ENCODE results near the gene POLR2J3.
"Not testable (repeated sequence)": the region's sequence is repeated elsewhere in the genome, so short reads cannot be mapped to it uniquely, and the experiment has no call there.

- not testable (repeated sequence) for TF ChIP-seq USF1 (CRISPR knock-in tag; IDR thresholded peaks at IDR 0.05); CTCF (IDR thresholded peaks at IDR 0.05); NFATC4 (CRISPR knock-in tag; IDR thresholded peaks at IDR 0.05); MAX (CRISPR knock-in tag; IDR thresholded peaks at IDR 0.05); FOXP4 (CRISPR knock-in tag; IDR thresholded peaks at IDR 0.05); ATF6 (CRISPR knock-in tag; IDR thresholded peaks at IDR 0.05); ESRRA (CRISPR knock-in tag; IDR thresholded peaks at IDR 0.05; ENCODE audit: borderline replicate concordance); NR2C2 (CRISPR knock-in tag; IDR thresholded peaks at IDR 0.05); JUN (CRISPR knock-in tag; IDR thresholded peaks at IDR 0.05); E2F4 (CRISPR knock-in tag; IDR thresholded peaks at IDR 0.05; ENCODE audit: borderline replicate concordance, low read depth)
Measured at GRCh38 chr7:102577315-102578240, 5.2 kb upstream of the POLR2J3 start.

All from WTC11 (cell line).